H1 (cell line): Measurements from ENCODE around the gene NRIP2. TPM values are rescaled to one million over a fixed set of nuclear protein-coding genes. Genes with fewer than 3 reads are reported as not detected.

Experiments used
- CTCF ChIA-PET: fragments of 300-600 bp; sonication (Branson Sonifier 250); formaldehyde crosslinking; loops from one replicate; lab custom pipeline; 2021; ENCODE audit not compliant: partially characterized antibody; lab: Charles Lee
- POLR2A ChIA-PET: fragments of 300-600 bp; sonication (Branson Sonifier 250); formaldehyde crosslinking; loops from one replicate; lab custom pipeline; 2021; ENCODE audit warnings: inconsistent platforms; ENCODE audit not compliant: partially characterized antibody; lab: Charles Lee
- DNase-seq, 2 experiments: peaks; one replicate each; pipeline versions ENCODE4 v3.0.0 to v3.0.0-alpha.2; 2010 to 2022; ENCODE audit warnings: low spot score in 2 of 2, low read depth in 1 of 2, mixed read lengths in 1 of 2
- FAIRE-seq: peaks from 2 replicates; lab custom pipeline; 2011; peaks lifted over from hg19 to GRCh38; lab: Jason Lieb, UNC
- H2AFZ ChIP-seq: 2 replicates; pipeline ENCODE4 v1.8.1; 2012; ENCODE audit warnings: low read length, inconsistent platforms
- H2AK5ac ChIP-seq: 2 replicates; pipeline ENCODE4 v1.6.1; 2013; ENCODE audit warnings: low read depth, low read length
- H2BK120ac ChIP-seq: replicated peaks from 2 replicates; pipeline ENCODE3; 2013; ENCODE audit warnings: low read depth, low read length, inconsistent platforms
- H2BK12ac ChIP-seq: 2 replicates; pipeline ENCODE4 v1.6.1; 2013; ENCODE audit warnings: low read depth, low read length
- H2BK15ac ChIP-seq: 2 replicates; pipeline ENCODE4 v1.6.1; 2013; ENCODE audit warnings: low read length
- H2BK20ac ChIP-seq: 2 replicates; pipeline ENCODE4 v1.6.1; 2013; ENCODE audit warnings: low read length
- H2BK5ac ChIP-seq: 2 replicates; pipeline ENCODE4 v1.6.1; 2013; ENCODE audit warnings: low read depth, low read length
- H3K14ac ChIP-seq: 2 replicates; pipeline ENCODE4 v1.6.1; 2013; ENCODE audit warnings: inconsistent platforms; ENCODE audit not compliant: insufficient read length
- H3K18ac ChIP-seq: 2 replicates; pipeline ENCODE4 v1.6.1; 2013; ENCODE audit warnings: low read length; ENCODE audit errors: extremely low read depth
- H3K23ac ChIP-seq: 2 replicates; pipeline ENCODE4 v1.6.1; 2013; ENCODE audit warnings: inconsistent platforms; ENCODE audit not compliant: insufficient read length
- H3K23me2 ChIP-seq: 2 replicates; pipeline ENCODE4 v1.6.1; 2013; ENCODE audit warnings: low read depth, low read length
- H3K27ac ChIP-seq: 2 replicates; pipeline ENCODE4 v1.6.1; 2011; ENCODE audit warnings: low read depth, low read length, inconsistent platforms
- H3K27me3 ChIP-seq, 4 experiments: replicated peaks in 1 of 4; 1 replicate in 1 of 4; 2 replicates in 3 of 4; pipeline versions ENCODE4 v1.6.1 to v1.8.1; 2011 to 2013; ENCODE audit warnings: low read length in 3 of 4, mild to moderate bottlenecking in 3 of 4, inconsistent platforms in 2 of 4, mixed read lengths in 2 of 4, moderate library complexity in 1 of 4; ENCODE audit not compliant: control insufficient read depth in 3 of 4, insufficient read depth in 3 of 4; ENCODE audit errors: extremely low read depth in 1 of 4
- H3K36me3 ChIP-seq, 4 experiments: 2 replicates each; pipeline versions ENCODE4 v1.6.1 to v1.8.1; 2011 to 2013; ENCODE audit warnings: mild to moderate bottlenecking in 4 of 4, low read length in 3 of 4, moderate library complexity in 2 of 4, control low read depth in 1 of 4, inconsistent platforms in 1 of 4; ENCODE audit not compliant: insufficient read depth in 4 of 4, control insufficient read depth in 2 of 4
- H3K4ac ChIP-seq: replicated peaks from 2 replicates; pipeline ENCODE3; 2013; ENCODE audit warnings: low read length, low read depth, mixed read lengths, inconsistent platforms; ENCODE audit not compliant: insufficient read length
- H3K4me1 ChIP-seq, 4 experiments: replicated peaks in 1 of 4; 1 replicate in 1 of 4; 2 replicates in 3 of 4; pipeline versions ENCODE4 v1.6.1 to v1.8.1; 2011 to 2013; ENCODE audit warnings: low read length in 3 of 4, inconsistent platforms in 2 of 4, mixed read lengths in 1 of 4; ENCODE audit not compliant: insufficient read depth in 4 of 4, control insufficient read depth in 3 of 4
- H3K4me2 ChIP-seq, 2 experiments: 2 replicates each; pipeline versions ENCODE4 v1.6.1 to v1.8.1; 2011 to 2013; ENCODE audit warnings: low read depth in 2 of 2, low read length in 2 of 2, control low read depth in 1 of 2, inconsistent platforms in 1 of 2, mild to moderate bottlenecking in 1 of 2; ENCODE audit not compliant: insufficient read depth in 1 of 2
- H3K4me3 ChIP-seq, 4 experiments: fragments of 200-600, 300-600 bp in 1 of 4; sonication (generic), shearing (Covaris generic), sonication (Bioruptor Twin) in 1 of 4; 2 replicates each; pipeline versions ENCODE4 v1.5.1 to v1.8.1; 2011 to 2016; ENCODE audit warnings: low read length in 4 of 4, low read depth in 3 of 4, control low read depth in 2 of 4, inconsistent platforms in 2 of 4, mild to moderate bottlenecking in 2 of 4, mixed read lengths in 1 of 4, moderate library complexity in 1 of 4; ENCODE audit not compliant: insufficient read depth in 2 of 4; ENCODE audit errors: extremely low read depth in 1 of 4
- H3K56ac ChIP-seq: replicated peaks from 2 replicates; pipeline ENCODE3; 2013; ENCODE audit warnings: low read depth, mild to moderate bottlenecking, mixed read lengths, low read length, inconsistent platforms; ENCODE audit not compliant: insufficient read length
- H3K79me1 ChIP-seq: 2 replicates; pipeline ENCODE4 v1.6.1; 2013; ENCODE audit warnings: low read depth, low read length, control low read depth
- H3K79me2 ChIP-seq, 2 experiments: 2 replicates each; pipeline versions ENCODE4 v1.6.1 to v1.8.1; 2012 to 2013; ENCODE audit warnings: low read length in 2 of 2, mild to moderate bottlenecking in 2 of 2, inconsistent platforms in 1 of 2; ENCODE audit not compliant: insufficient read depth in 2 of 2, control insufficient read depth in 1 of 2
- H3K9ac ChIP-seq, 4 experiments: replicated peaks in 1 of 4; 1 replicate in 1 of 4; 2 replicates in 3 of 4; pipeline versions ENCODE4 v1.6.1 to v1.8.1; 2011 to 2013; ENCODE audit warnings: low read depth in 3 of 4, low read length in 3 of 4, control low read depth in 2 of 4, mild to moderate bottlenecking in 2 of 4, moderate library complexity in 2 of 4, inconsistent platforms in 1 of 4; ENCODE audit errors: extremely low read depth in 1 of 4
- H3K9me3 ChIP-seq, 2 experiments: 2 replicates each; pipeline versions ENCODE4 v1.6.1 to v1.8.1; 2012 to 2013; ENCODE audit warnings: mild to moderate bottlenecking in 2 of 2, moderate library complexity in 2 of 2, control low read depth in 1 of 2, inconsistent platforms in 1 of 2, low read depth in 1 of 2, low read length in 1 of 2, mixed read lengths in 1 of 2; ENCODE audit not compliant: insufficient read depth in 2 of 2
- H4K20me1 ChIP-seq, 2 experiments: replicated peaks in 1 of 2; 2 replicates each; pipeline versions ENCODE3 to v1.8.1; 2011 to 2013; ENCODE audit warnings: inconsistent platforms in 2 of 2, low read length in 2 of 2, mild to moderate bottlenecking in 1 of 2; ENCODE audit not compliant: insufficient read depth in 2 of 2, control insufficient read depth in 1 of 2
- H4K5ac ChIP-seq: 2 replicates; pipeline ENCODE4 v1.6.1; 2013; ENCODE audit warnings: low read length, low read depth, mixed read lengths, inconsistent platforms; ENCODE audit not compliant: insufficient read length
- H4K8ac ChIP-seq: 2 replicates; pipeline ENCODE4 v1.8.0; 2013; ENCODE audit warnings: mild to moderate bottlenecking, moderate library complexity, low read length, inconsistent platforms; ENCODE audit not compliant: insufficient read depth; ENCODE audit errors: extremely low read depth
- H4K91ac ChIP-seq: replicated peaks from 2 replicates; pipeline ENCODE3; 2013; ENCODE audit warnings: low read length, mixed read lengths, inconsistent platforms; ENCODE audit not compliant: insufficient read length
- CEBPB ChIP-seq: IDR thresholded peaks from 2 replicates; pipeline ENCODE4 v1.6.1; 2012; ENCODE audit warnings: low read depth, low read length
- HDAC2 ChIP-seq, 2 experiments: fragments of 300-600 bp in 1 of 2; sonication (generic) in 1 of 2; IDR thresholded peaks; 2 replicates each; pipeline ENCODE4 v1.6.1; 2011 to 2012; ENCODE audit warnings: low read depth in 2 of 2, low read length in 2 of 2, mild to moderate bottlenecking in 2 of 2, moderate library complexity in 2 of 2, borderline replicate concordance in 1 of 2, inconsistent platforms in 1 of 2
- POLR2AphosphoS5 ChIP-seq: IDR thresholded peaks from 2 replicates; pipeline ENCODE4 v1.6.1; 2011; ENCODE audit warnings: low read depth, low read length
- TBP ChIP-seq: IDR thresholded peaks from 2 replicates; pipeline ENCODE4 v1.6.1; 2011; ENCODE audit warnings: low read depth, low read length, improper control_type of control experiment
- ZNF274 ChIP-seq: IDR thresholded peaks from 2 replicates; pipeline ENCODE4 v1.7.0; 2012; ENCODE audit warnings: low read length, borderline replicate concordance; ENCODE audit errors: extremely low read depth
- WGBS, 2 experiments: shearing (Covaris generic) in 1 of 2; methylation state at CpG; one replicate each; pipeline versions ENCODE4 v1.1.6 to v1.1.7; 2013 to 2015; ENCODE audit warnings: low lambda C conversion rate in 2 of 2, mixed read lengths in 2 of 2, inconsistent platforms in 1 of 2, low coverage in 1 of 2, missing lambda C conversion rate in 1 of 2; ENCODE audit not compliant: insufficient replicate concordance in 2 of 2, insufficient coverage in 1 of 2, insufficient read length in 1 of 2; ENCODE audit errors: extremely low coverage in 1 of 2, missing lambda C conversion rate in 1 of 2; 5-methylcytosine and 5-hydroxymethylcytosine counted together
- polyA plus RNA-seq, 7 experiments: library from polyadenylated mRNA; depleted of rRNA in 3 of 7; stranded (reverse) in 5 of 7; unstranded in 2 of 7; fragments of >200 nt in 5 of 7; fragments of 200-250 nt in 2 of 7; gene quantifications; 1 replicate in 5 of 7; 2 replicates in 1 of 7; 4 replicates in 1 of 7; pipeline versions ENCODE4 v1.2.1 to v1.2.3, GENCODE V29; 2011 to 2013; ENCODE audit warnings: missing spikeins in 2 of 7, mixed read lengths in 2 of 7
- total RNA-seq: library from RNA; stranded (reverse); fragmentation: NEBNext Ultra II Directional; extraction: Animal tissue kit (Norgen Biotek cat#: 25700); gene quantifications from 2 replicates; pipeline ENCODE4 v1.2.1, GENCODE V29; 2021
- TF ChIP-seq, protein P1 (sequence below): IDR thresholded peaks from 2 replicates; pipeline ENCODE4 v1.6.1; 2012; ENCODE audit warnings: inconsistent platforms

Gene NRIP2
- total and polyA plus RNA-seq, 2 of the 8 experiments (the other 6 are each of a cell fraction or from before 2014, with no cell fraction given): 0.06 TPM; not detected in 1

DNA sequence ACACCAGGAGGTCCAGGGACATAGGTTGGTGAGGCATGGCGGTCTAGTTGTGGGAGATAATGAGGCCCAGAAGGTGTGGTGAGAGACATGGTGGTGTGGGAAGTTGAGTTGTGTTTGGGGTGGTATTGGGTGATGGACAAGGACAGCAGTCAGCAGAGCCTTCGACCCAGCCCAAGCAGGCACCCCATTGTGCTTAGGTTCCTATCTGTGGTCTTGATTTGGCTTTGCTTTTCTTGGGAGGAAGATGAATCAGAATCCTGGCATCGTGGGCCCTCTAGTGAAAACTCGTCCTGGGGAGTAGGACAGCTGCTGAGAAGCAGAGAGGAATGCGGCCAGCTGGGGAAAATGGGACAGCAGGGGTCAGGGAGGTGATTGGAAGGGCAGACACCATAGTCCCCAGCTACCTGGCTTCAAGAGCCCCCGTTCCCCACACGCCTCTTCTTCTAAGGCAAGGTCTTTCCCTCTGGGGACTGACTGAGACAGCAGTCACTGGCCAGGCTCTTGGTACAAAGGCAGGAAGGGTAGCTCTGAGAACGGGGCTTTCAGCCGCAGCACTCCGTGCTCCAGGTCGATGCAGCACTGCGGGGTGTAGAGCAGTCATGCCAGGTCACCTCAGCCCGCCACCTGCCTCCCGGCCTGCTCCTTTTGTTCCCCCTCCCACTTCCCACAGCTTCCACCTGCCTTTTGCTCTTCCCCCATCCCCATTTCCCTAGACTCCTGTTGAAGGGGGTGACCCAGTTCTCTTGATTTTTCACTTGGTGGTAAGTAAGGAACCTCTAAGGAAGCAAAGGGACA, 7.9 kb downstream of the NRIP2 start:
- Histone ChIP-seq H4K8ac (no peak overlapping the region; the same call in 1 of the 2 replicates), H4K91ac (no peak overlapping the region), H3K18ac (no peak overlapping the region; the same call in 1 of the 2 replicates), H2BK20ac (peak overlapping the region; percentile 48; the same call in 1 of the 2 replicates), H3K9ac (no peak overlapping the region), H3K23me2 (no peaks in the 10 kb centered on the region), H3K27me3 (no peaks in the 10 kb centered on the region), H3K4ac (no peak overlapping the region), H4K5ac (no peak overlapping the region), H3K14ac (no peak overlapping the region), H3K4me1 (peaks cover 3 to 15% (median 8%) of the 10 kb centered on the region in 4 experiments; a peak in 6 of 7 replicates), H2AK5ac (no peak overlapping the region), H3K79me2 (no peaks in the 10 kb centered on the region), H2BK5ac (no peak overlapping the region), H2BK120ac (no peak overlapping the region), H3K4me3 (no peak overlapping the region), H4K20me1 (peaks cover 0 to 2% of the 10 kb centered on the region in 2 experiments), H3K79me1 (no peaks in the 10 kb centered on the region), H3K56ac (no peak overlapping the region), H3K9me3 (no peaks in the 10 kb centered on the region), H3K27ac (no peak overlapping the region)
- DNase-seq: no peak
- no peak for FAIRE-seq
- WGBS, 2 experiments: 83% methylated on average over 13 of the region's 14 CpGs; no CpG with 5 or more reads in 1 of the 2 experiments
- CTCF ChIA-PET: interaction anchor here (0.6 to 1.4 kb wide), 7 partner anchors 7 to 208 kb away, joined by 3 to 7 read pairs (median 4); no protein-coding TSS in a partner anchor
- TF ChIP-seq HDAC2 (IDR thresholded peaks at IDR 0.05; ENCODE audit: borderline replicate concordance in 1 of 2, low read depth in 2 of 2, low read length in 2 of 2) (no peak), TBP (no peak), POLR2AphosphoS5 (no peak), CEBPB (no peak), ZNF274 (no peak)
- TF ChIP-seq, protein P1, sequence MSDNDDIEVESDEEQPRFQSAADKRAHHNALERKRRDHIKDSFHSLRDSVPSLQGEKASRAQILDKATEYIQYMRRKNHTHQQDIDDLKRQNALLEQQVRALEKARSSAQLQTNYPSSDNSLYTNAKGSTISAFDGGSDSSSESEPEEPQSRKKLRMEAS: no peak
- TF ChIP-seq, all 59 proteins: peak for 0
- Histone ChIP-seq H3K23ac (no peak overlapping the region), H2BK15ac (no peak overlapping the region), H2BK12ac (no peak overlapping the region), H3K36me3 (peaks cover 12 to 33% (median 22%) of the 10 kb centered on the region in 4 experiments; a peak in 6 of 8 replicates), H3K4me2 (no peak overlapping the region), H2AFZ (no peak overlapping the region)
- POLR2A ChIA-PET: interaction anchor here (0.6 to 8.7 kb wide), 6 partner anchors 7 to 32 kb away, joined by 3 to 58 read pairs (median 4); partner anchors contain the start of genes FKBP4, ITFG2 and NRIP2
